Measurements from ENCODE around the gene SYT6.
"Not testable (repeated sequence)": the region's sequence is repeated elsewhere in the genome, so short reads cannot be mapped to it uniquely, and the experiment has no call there.

Gene SYT6

GRCh38 chr1:114072246-114072645, 81.4 kb downstream of the SYT6 start:
- no peak for DNase-seq (ENCODE audit: low read depth in 2 of 2)

- not testable (repeated sequence) for DNase-seq (ENCODE audit: low read depth in 2 of 2)
Measured at GRCh38 chr1:114069762-114070161, 83.9 kb downstream of the SYT6 start.

- not testable (repeated sequence) for DNase-seq (ENCODE audit: low read depth in 2 of 2)
Measured at GRCh38 chr1:114068684-114069083, 85.0 kb downstream of the SYT6 start.

- not testable (repeated sequence) for DNase-seq (ENCODE audit: low read depth in 2 of 2)
Measured at GRCh38 chr1:114065671-114066070, 88.0 kb downstream of the SYT6 start.

GRCh38 chr1:114063544-114063943, 90.1 kb downstream of the SYT6 start:
- DNase-seq (ENCODE audit: low read depth in 2 of 2): no peak

- DNase-seq (ENCODE audit: low read depth in 2 of 2): no peak
Measured at GRCh38 chr1:114062477-114063099, 91.1 kb downstream of the SYT6 start.

- DNase-seq (ENCODE audit: low read depth in 2 of 2): no peak
Measured at GRCh38 chr1:114061121-114061830, 92.4 kb downstream of the SYT6 start.

GRCh38 chr1:114058236-114058635, 95.4 kb downstream of the SYT6 start:
- not testable (repeated sequence) for DNase-seq (ENCODE audit: low read depth in 2 of 2)

GRCh38 chr1:114054148-114054547, 99.5 kb downstream of the SYT6 start:
- DNase-seq (ENCODE audit: low read depth in 2 of 2): no peak

GRCh38 chr1:114048232-114048631, 105.4 kb downstream of the SYT6 start:
- no peak for DNase-seq (ENCODE audit: low read depth in 2 of 2)

- no peak for DNase-seq (ENCODE audit: low read depth in 2 of 2)
Measured at GRCh38 chr1:114043548-114043947, 110.1 kb downstream of the SYT6 start.

- DNase-seq (ENCODE audit: low read depth in 2 of 2): no peak
Measured at GRCh38 chr1:114043054-114043453, 110.6 kb downstream of the SYT6 start.

- no peak for DNase-seq (ENCODE audit: low read depth in 2 of 2)
Measured at GRCh38 chr1:114040273-114041015, 113.2 kb downstream of the SYT6 start.

Data from stimulated activated CD4-positive, alpha-beta T cell treated with anti-CD3 and anti-CD28 coated beads, Interleukin-1b, Interleukin-23, amount 100 ng/mL, for 4 hours (primary cell).